GM18867 (cell line): ENCODE measurements around the gene DLG2.

Source experiments
- ATAC-seq: cut with Tn5 transposase; IDR thresholded peaks from one replicate; pipeline ENCODE4 v1.9.1; 2021; ENCODE audit warnings: mild to moderate bottlenecking, moderate library complexity; ENCODE audit not compliant: unreplicated experiment

DLG2 gene

DNA sequence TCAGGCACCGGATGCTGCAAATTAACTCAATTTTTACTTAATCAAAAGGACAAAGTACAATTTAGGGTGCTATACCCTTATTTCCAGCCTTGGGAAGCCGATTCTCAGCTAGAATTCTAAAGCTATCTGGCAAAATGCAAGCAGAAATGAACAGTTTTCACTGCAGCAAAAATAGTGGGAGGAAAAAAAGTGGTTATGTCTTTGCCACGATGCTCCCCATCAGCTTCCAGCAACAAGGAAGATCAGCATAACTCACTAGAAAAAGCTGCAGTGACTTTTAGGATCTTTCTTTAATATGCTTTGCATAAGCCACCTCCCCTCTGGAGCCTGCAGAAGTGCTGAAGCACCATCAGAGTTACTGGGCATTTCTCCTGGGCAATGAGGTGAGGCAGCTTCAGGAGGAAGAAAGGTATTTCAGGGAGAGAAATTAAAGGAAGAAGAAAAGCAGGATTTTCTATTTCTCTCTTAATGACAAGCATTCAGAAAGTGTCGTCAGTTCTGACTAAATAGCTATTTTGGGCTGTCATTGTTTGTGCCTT lies 702.9 kb downstream of the DLG2 start:
- ATAC-seq = no peak

DNA sequence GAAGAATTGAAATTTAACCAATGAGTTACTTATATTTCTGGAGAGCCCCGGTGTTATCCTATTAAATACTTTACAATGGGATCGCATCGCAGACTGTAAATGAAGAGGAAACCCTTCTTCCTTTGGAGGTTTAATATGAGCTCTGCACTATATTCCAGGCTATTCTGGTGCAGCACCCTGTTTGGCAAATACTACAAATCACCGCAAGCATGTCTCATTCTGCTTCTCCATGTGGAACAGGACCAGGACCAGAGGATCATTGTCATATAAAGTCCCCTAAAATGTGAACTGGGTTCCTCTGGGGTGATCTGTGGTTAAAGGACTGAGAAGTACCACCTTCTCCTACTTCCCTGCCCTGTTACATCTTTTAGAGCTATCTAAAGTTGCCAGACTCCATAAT lies 703.7 kb downstream of the DLG2 start:
- ATAC-seq = no peak

GRCh38 chr11:84922836-84923235 lies 704.3 kb downstream of the DLG2 start:
- no peak for ATAC-seq

DNA sequence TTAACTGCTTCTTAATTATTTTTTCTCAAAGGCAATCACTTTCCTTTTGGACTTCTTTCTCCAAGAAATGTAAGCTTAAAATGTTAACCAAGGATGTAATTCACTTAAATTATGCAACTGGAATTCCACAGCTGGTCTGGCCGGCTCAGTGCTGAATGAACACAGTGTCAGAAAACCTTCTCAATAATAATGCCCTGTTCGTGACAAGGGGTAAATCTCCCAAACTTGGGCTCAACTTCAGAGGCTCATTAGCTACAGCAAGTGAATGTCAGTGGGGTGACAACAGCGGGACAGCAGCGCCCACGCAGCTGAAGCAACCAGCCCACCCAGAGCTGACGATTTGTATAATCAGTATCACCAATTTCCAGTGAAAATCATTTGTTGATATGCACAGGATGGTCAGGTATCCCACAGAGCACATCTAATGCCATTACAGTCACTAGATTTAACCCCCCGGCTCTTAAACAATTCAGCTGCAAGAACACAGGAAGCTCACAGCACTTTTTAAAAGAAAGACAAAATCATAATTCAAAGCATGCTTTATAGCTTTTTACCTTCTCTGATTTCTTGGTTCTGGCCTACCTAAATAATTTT lies 704.8 kb downstream of the DLG2 start:
- ATAC-seq = no peak

GRCh38 chr11:84914511-84914910 lies 712.6 kb downstream of the DLG2 start:
- ATAC-seq = no peak

DNA sequence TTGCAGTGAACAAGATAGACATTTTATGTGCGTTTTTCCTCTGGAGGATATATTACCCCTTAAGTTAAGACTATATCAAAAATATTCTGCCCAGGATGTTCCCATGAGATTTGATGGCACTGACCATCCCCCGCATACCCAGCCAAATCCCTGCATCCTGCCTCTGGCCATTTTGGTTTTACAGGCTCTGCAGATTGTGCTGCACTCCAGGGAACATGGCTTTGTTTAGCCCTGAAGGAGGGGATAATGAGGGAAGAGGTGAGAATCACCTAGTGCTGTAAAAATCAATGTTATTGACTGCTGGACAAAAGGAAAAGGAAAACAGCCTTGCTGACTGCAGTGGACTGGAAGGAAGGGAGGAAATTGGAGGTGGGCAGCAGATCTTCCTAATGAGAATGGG lies 717.4 kb downstream of the DLG2 start:
- no peak for ATAC-seq

- ATAC-seq = no peak
These were observed 720.1 kb downstream of the DLG2 start for GRCh38 chr11:84906995-84907394.

- ATAC-seq = no peak
These were observed 721.7 kb downstream of the DLG2 start for GRCh38 chr11:84905411-84905810.

- no peak for ATAC-seq
These were observed 724.7 kb downstream of the DLG2 start for GRCh38 chr11:84902445-84902844.

GRCh38 chr11:84901991-84902390 lies 725.2 kb downstream of the DLG2 start:
- ATAC-seq = no peak

DNA sequence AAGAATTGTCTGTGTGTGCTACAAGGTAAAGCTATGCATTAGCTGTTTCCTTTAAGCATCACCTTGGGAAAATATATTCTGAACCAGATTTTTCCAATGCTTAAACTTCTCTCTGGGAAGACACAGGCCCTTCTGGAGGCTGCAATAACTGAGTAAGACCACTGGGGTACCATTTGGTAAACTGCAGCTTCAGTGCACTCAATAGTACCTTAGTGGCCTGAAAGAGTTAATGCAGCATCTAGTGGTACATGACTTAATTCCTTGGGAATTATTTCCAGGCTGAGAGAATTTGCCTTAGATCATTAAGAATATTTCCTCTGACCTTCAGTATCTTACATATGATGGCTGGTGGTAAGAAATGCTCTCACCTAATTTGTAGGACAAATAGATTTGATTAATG lies 727.4 kb downstream of the DLG2 start:
- ATAC-seq = no peak

GRCh38 chr11:84899134-84899533 lies 728.0 kb downstream of the DLG2 start:
- no peak for ATAC-seq

DNA sequence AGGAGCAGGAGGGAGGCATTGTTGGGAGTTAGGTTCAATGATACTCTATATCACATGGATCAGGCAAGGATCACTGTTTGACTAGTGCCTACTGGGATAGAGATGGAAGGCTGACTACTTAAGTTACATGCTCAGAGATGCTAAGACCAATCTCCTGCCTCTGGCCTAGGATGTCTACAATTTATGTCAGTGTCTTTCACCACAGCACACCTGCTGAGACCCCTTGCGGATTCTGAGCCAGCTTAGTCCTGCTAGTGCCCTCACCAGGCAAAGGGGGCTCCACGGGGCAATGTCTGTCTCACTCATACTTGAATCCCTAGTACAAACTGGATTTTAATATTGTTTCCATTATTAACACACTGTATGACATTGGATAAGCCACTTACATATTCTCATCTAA lies 732.5 kb downstream of the DLG2 start:
- no peak for ATAC-seq

DNA sequence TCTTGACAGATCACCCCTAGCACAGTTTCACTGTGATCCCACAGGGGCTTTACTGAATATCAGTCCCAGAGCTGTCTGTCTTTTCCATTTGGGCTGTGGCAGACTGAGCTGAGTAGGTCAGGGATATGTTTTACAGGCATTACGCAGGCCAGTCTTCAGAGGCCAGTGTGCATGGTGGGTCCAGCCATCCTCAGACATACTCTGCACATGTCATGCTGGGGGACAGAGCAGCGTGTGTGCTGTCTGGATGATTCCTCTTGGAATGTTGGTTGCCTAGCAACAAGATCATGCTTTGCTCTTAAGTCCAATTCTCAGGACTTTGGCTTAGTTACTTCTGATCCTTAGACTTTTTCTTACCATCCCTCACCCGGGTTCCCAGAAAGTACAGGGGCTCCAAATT lies 736.5 kb downstream of the DLG2 start:
- ATAC-seq = no peak

DNA sequence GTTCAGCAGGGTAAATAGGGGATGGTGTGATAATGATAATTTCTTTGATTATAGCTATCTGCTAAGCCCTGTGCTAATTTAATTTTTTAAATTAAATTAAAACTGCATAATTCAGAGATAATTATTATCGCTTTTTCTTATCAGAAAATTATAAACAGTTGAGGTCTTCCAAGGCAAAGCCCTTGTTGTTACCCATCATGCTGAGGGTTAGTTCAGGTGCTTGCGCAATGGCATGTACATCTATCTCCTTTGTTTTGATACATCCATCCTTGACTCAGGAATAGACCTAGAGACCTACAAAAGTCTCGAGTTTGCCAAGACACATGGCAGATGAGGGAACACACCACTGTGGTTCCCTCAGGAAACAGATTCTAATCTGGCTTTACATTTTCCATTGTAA lies 737.6 kb downstream of the DLG2 start:
- no peak for ATAC-seq

GRCh38 chr11:84887055-84887629 lies 740.0 kb downstream of the DLG2 start:
- ATAC-seq = no peak

DNA sequence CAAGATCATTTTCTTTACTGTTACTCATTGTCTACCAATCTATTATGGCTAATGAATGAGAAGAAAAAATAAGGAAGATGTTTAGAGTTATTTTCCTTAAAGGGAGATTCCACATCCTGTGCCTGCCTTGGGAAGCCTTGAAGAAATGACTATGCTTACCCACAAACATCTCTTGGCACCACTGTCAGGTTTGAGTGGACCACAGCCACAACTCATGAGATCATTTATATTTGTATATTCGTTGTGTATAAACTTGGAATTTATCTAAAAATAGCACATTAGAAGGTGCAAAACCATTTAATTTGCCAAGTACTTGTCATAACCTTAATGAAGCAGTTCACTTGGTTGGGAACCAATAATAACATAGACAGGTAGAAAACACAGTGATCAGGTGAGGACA lies 740.8 kb downstream of the DLG2 start:
- no peak for ATAC-seq

DNA sequence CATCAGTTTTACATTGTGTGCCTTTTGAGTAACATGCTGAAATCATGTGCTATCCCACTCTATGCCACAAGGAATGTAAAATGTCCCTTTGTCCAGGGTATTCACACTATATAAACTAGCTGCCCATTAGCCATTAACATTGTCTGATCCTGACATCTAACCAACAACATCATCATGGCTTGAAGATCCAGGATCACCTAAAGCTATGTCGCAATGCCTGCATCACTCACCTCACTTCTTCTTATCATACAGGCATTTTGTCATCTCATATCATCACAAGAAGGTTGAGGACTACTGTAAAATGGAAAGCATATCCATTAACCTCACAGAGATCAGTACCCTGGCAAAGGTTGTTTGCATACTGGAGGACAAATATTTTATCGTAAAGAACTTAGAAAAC lies 742.3 kb downstream of the DLG2 start:
- ATAC-seq = no peak

- no peak for ATAC-seq
These were observed 745.1 kb downstream of the DLG2 start for GRCh38 chr11:84882056-84882455.

DNA sequence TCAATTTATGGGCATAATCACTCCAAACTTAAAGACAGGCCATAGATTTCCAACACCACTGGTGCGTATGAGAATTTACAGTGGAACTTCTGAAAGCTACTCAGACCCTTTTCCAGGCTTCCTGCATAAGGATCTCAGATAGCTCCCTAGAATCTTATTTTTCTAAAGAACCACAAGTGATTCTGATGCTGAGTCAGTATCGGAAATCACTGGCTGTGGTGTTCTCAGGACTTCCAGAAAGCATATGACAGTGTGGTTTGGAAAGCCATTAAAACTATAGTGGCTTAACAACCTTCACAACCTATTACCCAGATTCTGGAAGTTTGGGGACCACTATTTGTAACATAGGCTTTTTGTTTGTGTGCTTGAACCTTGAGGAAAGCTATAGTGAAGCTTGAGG lies 756.0 kb downstream of the DLG2 start:
- no peak for ATAC-seq

GRCh38 chr11:84870486-84870885 lies 756.7 kb downstream of the DLG2 start:
- ATAC-seq = no peak

- no peak for ATAC-seq
These were observed 760.2 kb downstream of the DLG2 start for GRCh38 chr11:84866922-84867321.
